ENCODE measurements around the gene RUNX3. TPM values are rescaled to one million over a fixed set of nuclear protein-coding genes. Genes with fewer than 3 reads are reported as not detected.

RUNX3 gene
- total RNA-seq, 1 experiment from 2014 or later = 1.1 TPM

- H3K4me3 ChIP-seq (ENCODE audit: low read depth, low read length) = no peak overlapping the region
- intact Hi-C loops (cut with micrococcal nuclease; ENCODE audit: unreplicated experiment) = no loop called here
- ChIA-PET POLR2A (no interaction called here), CTCF (no interaction called here)
- H3K27me3 ChIP-seq (replicated peaks; ENCODE audit: control insufficient read depth, insufficient read depth, low read length) = no peaks in the 10 kb centered on the region
- no peak overlapping the region for H3K27ac Mint-ChIP-seq (ENCODE audit: unreplicated experiment)
- DNase-seq = no peak
- H3K4me3 Mint-ChIP-seq (ENCODE audit: unreplicated experiment) = no peak overlapping the region
- no TSS peak for BruUV-seq (replicated peaks)
- TF ChIP-seq CTCF (IDR thresholded peaks at IDR 0.05; ENCODE audit: insufficient read depth in 1 of 2, low read depth in 1 of 2, low read length in 1 of 2, severe bottlenecking in 1 of 2, unreplicated experiment in 1 of 2) = no peak
- no peaks in the 10 kb centered on the region for H3K36me3 ChIP-seq (ENCODE audit: control insufficient read depth, insufficient read depth, low read length)
- H3K4me1 Mint-ChIP-seq (ENCODE audit: low read depth, unreplicated experiment) = peaks cover 8% of the 10 kb centered on the region
- no peaks in the 10 kb centered on the region for H3K9me3 ChIP-seq
- H3K27me3 Mint-ChIP-seq (ENCODE audit: insufficient read depth, unreplicated experiment) = no peaks in the 10 kb centered on the region
- peaks cover 9% of the 10 kb centered on the region for H3K4me1 ChIP-seq
- no peaks in the 10 kb centered on the region for H3K36me3 Mint-ChIP-seq (ENCODE audit: insufficient read depth, unreplicated experiment)
- H3K9me3 Mint-ChIP-seq (ENCODE audit: unreplicated experiment) = no peaks in the 10 kb centered on the region
These were observed 52.0 kb downstream of the RUNX3 start for GRCh38 chr1:24878045-24878444.

GRCh38 chr1:24875991-24876506, 54.0 kb downstream of the RUNX3 start:
- Mint-ChIP-seq H3K4me3 (ENCODE audit: unreplicated experiment) (no peak overlapping the region), H3K4me1 (ENCODE audit: low read depth, unreplicated experiment) (peaks cover 8% of the 10 kb centered on the region), H3K9me3 (ENCODE audit: unreplicated experiment) (no peaks in the 10 kb centered on the region), H3K36me3 (ENCODE audit: insufficient read depth, unreplicated experiment) (no peaks in the 10 kb centered on the region), H3K27ac (ENCODE audit: unreplicated experiment) (no peak overlapping the region), H3K27me3 (ENCODE audit: insufficient read depth, unreplicated experiment) (no peaks in the 10 kb centered on the region)
- BruUV-seq (replicated peaks) = no TSS peak
- Histone ChIP-seq H3K4me3 (ENCODE audit: low read depth, low read length) (no peak overlapping the region), H3K36me3 (ENCODE audit: control insufficient read depth, insufficient read depth, low read length) (no peaks in the 10 kb centered on the region), H3K27me3 (replicated peaks; ENCODE audit: control insufficient read depth, insufficient read depth, low read length) (no peaks in the 10 kb centered on the region), H3K4me1 (peaks cover 9% of the 10 kb centered on the region), H3K9me3 (no peaks in the 10 kb centered on the region)
- POLR2A ChIA-PET = no interaction called here
- no peak for TF ChIP-seq CTCF (IDR thresholded peaks at IDR 0.05; ENCODE audit: insufficient read depth in 1 of 2, low read depth in 1 of 2, low read length in 1 of 2, severe bottlenecking in 1 of 2, unreplicated experiment in 1 of 2)
- CTCF ChIA-PET = no interaction called here
- no peak for DNase-seq
- intact Hi-C loops (cut with micrococcal nuclease; ENCODE audit: unreplicated experiment) = no loop called here

GRCh38 chr1:24875257-24875656, 54.8 kb downstream of the RUNX3 start:
- Mint-ChIP-seq H3K27me3 (ENCODE audit: insufficient read depth, unreplicated experiment) (no peaks in the 10 kb centered on the region), H3K27ac (ENCODE audit: unreplicated experiment) (no peak overlapping the region), H3K4me3 (ENCODE audit: unreplicated experiment) (no peak overlapping the region), H3K36me3 (ENCODE audit: insufficient read depth, unreplicated experiment) (no peaks in the 10 kb centered on the region), H3K4me1 (ENCODE audit: low read depth, unreplicated experiment) (peaks cover 8% of the 10 kb centered on the region), H3K9me3 (ENCODE audit: unreplicated experiment) (no peaks in the 10 kb centered on the region)
- POLR2A ChIA-PET = no interaction called here
- H3K4me3 ChIP-seq (ENCODE audit: low read depth, low read length) = no peak overlapping the region
- no peaks in the 10 kb centered on the region for H3K27me3 ChIP-seq (replicated peaks; ENCODE audit: control insufficient read depth, insufficient read depth, low read length)
- no peaks in the 10 kb centered on the region for H3K9me3 ChIP-seq
- no peak for TF ChIP-seq CTCF (IDR thresholded peaks at IDR 0.05; ENCODE audit: insufficient read depth in 1 of 2, low read depth in 1 of 2, low read length in 1 of 2, severe bottlenecking in 1 of 2, unreplicated experiment in 1 of 2)
- CTCF ChIA-PET = no interaction called here
- peaks cover 9% of the 10 kb centered on the region for H3K4me1 ChIP-seq
- intact Hi-C loops (cut with micrococcal nuclease; ENCODE audit: unreplicated experiment) = no loop called here
- BruUV-seq (replicated peaks) = no TSS peak
- H3K36me3 ChIP-seq (ENCODE audit: control insufficient read depth, insufficient read depth, low read length) = no peaks in the 10 kb centered on the region
- no peak for DNase-seq

Data from Caco-2 (cell line).